GM18519 (cell line): ENCODE results near the gene XG.
"Not testable (repeated sequence)": the region's sequence is repeated elsewhere in the genome, so short reads cannot be mapped to it uniquely, and the experiment has no call there.

Experiments used
- ATAC-seq: cut with Tn5 transposase; IDR thresholded peaks from one replicate; pipeline ENCODE4 v1.9.1; 2021; ENCODE audit warnings: mild to moderate bottlenecking, moderate library complexity; ENCODE audit not compliant: unreplicated experiment, low FRiP score

Gene XG

DNA sequence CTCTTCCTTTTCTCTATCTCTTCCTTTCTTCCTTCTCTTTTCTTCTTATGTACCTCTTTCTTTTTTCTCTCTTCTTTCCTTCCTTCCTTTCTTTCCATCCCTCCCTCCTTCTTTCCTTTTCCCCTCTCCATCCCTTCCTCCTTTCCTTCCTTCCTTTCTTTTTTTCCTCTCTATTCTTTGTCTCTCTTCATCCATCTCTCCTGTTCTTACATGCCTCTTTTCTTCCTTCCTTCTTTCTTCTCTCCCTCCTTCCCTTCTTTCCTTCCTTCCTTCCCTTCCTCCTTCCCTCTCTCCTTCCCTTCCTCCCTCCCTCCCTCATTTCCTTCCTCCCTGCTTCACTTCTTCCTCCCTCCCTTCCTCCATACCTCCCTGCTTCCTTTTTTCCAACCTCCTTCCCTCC lies 19.2 kb upstream of the XG start:
- no peak for ATAC-seq

DNA sequence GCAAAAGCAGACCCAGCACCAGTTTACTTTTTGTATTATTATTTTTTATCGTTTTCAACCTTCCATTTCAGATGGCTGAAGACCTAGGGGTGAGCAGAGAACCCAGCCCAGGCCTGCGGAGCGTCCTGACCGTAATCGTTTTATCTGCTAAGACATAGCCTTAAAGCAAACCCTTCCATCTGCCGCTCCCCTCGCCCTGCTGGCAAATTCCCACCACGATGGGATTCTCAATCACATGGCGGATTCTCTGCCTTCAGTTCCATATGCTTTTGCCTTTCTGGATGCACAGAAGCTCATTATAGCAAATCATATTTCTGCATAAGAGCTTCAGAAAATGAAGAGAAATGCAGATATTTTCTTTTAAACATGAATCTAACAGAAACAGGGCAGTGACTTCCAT lies 18.6 kb upstream of the XG start:
- no peak for ATAC-seq

DNA sequence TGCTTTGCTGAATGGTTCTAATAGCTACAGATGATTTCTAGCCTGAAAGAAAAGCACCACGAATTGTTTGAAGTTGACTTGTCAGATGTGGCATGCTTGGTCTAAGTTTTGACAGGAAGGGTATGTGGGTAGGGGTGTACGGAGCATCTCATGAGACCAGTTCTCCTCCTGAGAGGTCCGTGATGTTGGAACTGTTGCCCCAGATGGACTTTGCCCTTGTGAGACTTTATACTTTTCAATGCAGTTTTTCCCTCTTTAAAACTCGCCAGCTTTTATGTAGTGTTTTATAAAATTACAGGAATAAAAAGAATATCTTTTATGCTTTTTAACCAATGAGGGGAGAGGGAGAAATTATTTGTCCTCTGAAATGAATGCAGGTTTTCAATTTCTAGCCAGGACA lies 16.6 kb upstream of the XG start:
- ATAC-seq = no peak

DNA sequence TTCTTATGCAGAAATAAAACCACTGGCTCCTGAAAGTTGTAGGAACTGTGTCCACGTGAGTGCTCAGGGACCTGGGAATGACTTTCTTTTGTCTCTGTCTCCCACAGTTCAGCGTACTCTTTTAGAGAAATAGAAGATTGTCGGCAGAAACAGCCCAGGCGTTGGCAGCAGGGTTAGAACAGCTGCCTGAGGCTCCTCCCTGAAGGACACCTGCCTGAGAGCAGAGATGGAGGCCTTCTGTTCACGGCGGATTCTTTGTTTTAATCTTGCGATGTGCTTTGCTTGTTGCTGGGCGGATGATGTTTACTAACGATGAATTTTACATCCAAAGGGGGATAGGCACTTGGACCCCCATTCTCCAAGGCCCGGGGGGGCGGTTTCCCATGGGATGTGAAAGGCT lies 11.2 kb upstream of the XG start:
- ATAC-seq = no peak

DNA sequence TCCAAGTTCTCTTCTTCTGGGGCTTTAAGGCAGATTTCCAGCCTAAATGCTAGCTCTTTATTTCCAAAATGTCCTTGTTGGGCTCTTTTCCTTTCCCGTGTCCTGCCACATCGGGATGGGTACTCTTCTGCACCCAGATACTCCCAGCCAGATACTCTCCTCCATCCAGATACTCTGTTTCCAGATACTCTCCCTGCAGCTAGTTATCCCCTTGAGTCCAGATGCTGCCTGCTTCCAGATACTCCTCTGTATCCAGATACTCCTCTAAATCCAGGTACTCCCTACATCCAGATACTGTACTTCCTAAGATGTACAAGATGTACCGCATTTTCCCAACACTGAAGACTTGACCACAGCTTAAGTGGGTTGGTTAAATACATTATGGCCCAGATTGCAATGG lies 10.5 kb upstream of the XG start:
- no peak for ATAC-seq

DNA sequence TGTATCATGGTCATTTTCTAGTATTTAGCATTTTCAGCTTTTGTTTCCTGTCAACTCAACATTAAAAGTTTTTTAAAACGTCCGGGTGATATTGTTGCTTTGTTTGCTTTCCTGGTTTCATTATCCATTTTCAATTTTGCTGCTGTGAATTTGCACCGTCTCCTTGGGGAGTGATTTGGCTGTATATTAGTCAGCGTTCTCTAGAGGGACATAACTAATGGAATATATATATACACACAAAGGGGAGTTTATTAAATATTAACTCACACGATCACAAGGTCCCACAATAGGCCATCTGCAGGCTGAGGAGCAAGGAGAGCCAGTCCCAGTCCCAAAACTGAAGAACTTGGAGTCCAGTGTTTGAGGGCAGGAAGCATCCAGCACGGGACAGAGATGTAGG lies 5.6 kb upstream of the XG start:
- ATAC-seq = not testable (repeated sequence)

DNA sequence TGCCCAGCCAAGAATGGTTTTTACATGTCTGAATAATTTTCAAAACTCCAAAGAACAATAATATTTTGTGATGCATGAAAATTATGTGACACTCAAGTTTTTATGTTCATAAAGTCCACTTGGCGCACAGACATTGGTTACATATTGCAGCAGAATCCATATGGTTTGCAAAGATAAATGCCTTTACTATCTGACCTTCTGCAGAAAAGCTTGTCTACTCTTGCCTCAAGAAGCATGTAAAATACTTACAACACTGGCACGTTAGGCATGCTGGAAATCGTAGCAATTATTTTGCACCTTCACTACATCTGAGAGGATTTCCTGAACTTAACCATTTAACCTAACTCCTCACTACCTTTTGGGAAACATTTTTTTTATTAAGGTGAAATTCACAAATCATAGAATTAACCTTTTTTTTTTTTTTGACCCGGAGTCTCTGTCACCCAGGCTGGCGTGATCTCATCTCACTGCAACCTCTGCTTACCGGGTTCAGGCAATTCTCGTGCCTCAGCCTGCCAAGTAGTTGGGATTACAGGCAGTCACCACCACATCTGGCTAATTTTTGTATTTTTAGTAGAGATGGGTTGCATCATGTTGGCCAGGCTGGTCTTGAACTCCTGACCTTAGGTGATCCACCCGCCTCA lies 3.5 kb upstream of the XG start:
- no peak for ATAC-seq

DNA sequence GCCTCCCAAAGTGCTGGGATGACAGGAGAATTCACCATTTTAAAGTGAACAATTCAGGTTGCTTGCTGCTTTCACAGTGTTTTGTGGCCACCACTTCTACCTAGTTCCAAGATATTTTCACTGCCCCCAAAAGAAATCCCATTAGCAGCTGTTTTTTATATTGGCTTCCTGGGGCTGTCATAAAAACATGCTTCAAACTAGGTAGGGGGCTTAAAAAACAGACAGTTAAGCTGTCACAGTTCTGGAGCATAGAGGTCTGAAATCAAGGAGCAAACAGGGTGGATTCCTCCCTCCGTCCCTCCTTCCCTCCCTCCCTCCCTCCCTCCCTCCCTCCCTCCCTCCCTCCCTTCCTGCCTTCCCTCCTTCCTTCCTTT lies 3.0 kb upstream of the XG start:
- no peak for ATAC-seq

DNA sequence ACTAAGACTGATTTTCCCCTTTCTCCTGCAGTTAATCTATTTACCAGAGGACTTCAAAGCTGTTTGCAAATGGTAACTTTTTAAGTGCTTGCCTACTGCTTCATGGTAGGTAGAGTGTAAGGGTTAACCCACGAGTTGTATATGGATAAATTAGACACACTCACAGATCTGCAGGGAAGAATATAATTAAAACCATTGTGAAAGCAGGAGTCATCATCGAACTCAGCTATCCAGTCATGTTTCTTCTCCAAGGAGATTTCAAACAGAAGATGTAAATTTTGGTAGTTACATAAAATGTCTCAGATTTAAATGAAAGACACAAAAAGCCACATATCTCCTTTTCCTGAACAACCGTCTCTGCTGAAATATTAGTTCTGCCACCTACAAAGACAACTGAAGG lies 549 bp upstream of the XG start:
- no peak for ATAC-seq

DNA sequence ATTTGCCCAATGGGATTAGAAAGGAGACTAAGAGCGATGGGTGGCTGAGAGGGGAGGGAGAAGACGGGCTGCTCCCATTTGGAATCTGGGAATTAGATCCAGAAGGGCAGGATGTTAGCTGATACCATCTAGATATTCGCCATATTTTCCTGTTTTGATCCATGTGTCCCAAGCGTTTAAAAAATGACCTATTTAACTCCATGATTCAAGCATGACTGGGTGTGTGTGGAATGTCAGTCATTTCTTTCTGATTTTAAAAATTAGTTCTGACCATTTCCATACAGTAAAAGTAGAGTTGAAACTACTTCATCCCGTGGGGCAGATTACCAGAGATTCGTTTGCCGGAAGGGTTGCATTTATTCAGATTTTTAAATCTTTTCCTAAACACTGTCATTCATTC lies 601 bp downstream of the XG start:
- ATAC-seq = not testable (repeated sequence)

DNA sequence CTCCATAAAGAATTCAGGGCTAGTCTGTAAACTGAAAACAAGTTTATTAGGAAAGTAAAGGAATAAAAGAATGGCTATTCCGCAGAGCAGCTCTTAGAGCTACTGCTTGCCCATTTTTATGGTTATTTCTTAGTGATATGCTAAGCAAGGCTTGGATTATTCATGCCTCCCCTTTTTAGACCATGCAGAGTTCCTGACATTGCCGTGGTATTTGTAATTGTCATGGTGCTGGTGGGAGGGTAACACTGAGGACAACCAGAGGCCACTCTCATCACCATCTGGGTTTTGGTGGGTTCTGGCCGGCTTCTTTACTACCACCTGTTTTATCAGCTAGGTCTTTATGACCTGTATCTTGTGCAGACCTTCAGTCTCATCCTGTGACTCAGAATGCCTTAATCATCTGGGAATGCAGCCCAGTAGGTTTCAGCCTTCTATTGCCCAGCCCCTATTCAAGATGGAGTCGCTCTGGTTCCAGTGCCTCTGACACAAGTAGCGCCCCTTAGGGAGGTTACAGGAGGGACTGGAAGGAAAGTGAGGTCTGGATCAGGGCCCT lies 3.4 kb downstream of the XG start:
- not testable (repeated sequence) for ATAC-seq

DNA sequence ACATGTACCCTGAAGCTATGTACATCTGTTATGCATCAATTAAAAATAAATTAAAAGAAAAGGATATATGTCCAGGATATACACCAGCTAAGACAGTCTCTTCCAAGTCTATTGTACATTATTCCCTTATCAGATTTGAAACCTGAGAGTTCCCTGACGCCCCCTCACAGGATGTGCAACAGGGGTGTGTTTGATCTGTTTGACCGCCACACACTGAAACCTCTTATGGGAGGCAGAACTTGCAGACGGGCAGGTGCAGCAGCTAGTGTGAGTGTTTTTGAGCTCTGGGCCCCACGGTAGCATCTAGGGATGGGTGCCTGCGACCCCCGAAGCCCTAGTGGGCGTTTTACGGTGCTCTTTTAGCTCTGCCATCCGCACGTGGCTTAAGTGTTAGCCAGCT lies 4.7 kb downstream of the XG start:
- no peak for ATAC-seq

DNA sequence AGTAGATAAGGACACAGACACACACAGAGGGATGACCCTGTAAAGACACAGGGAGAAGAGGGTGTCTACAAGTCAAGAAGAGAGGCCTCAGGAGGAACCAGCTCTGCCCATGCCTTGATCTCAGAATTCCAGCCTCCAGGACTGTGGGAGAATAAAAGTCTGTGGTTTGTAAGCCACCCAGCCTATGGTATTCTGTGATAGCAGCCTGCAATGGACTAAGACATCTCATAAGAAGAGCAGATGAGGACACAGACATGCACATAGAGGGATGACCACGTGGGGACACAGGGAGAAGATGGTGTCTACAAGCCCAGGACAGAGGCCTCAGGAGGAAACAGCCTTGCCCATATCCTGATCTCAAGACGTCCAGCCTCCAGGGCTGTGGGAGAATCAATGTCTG lies 9.4 kb downstream of the XG start:
- ATAC-seq = no peak

DNA sequence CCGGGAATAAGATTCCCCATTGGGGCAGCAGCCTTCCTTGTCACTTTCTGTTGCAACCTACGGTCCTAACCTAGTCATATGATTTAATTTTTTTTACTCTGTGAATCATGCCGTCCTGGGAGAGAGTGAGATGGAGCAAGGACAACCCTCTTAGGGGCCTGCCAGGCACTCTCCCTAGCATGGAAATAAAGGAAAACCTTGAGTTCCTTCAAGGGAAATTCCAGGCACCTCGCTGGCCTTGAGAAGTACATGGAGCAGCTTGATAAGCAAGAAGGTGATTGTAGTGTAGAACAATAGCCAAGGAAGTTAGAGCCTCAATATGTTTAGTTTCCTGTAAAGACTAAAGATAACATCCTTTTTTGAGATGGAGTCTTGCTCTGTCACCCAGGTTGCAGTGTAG lies 10.8 kb downstream of the XG start:
- not testable (repeated sequence) for ATAC-seq

DNA sequence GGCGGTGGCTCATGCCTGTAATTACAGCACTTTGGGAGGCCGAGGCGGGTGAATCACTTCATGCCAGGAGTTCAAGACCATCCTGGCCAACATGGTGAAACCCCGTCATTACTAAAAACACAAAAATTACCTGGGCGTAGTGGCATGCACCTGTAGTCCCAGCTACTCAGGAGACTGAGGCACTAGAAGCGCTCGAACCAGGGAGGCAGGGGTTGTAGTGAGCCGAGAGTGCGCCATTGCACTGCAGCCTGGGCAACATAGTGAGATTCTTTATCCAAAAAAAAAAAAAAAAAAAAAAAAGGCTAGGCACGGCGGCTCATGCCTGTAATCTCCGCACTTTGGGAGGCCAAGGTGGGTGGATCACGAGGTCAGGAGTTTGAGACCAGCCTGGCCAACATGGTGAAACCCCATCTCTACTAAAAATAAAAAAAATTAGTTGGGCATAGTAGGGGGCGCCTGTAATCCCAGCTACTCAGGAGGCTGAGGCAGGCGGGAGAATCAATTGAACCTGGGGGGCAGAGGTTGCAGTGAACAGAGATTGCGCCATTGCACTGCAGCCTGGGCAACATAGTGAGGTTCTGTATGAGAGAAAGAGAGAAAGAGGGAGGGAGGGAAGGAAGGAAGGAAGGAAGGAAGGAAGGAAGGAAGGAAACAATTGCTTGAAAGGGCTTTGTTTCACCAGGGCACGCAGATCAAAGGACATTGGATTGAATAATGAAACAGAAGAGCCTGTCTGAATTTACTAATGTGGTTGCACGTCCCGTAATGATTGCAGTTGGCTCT lies 13.1 kb downstream of the XG start:
- ATAC-seq = not testable (repeated sequence)

DNA sequence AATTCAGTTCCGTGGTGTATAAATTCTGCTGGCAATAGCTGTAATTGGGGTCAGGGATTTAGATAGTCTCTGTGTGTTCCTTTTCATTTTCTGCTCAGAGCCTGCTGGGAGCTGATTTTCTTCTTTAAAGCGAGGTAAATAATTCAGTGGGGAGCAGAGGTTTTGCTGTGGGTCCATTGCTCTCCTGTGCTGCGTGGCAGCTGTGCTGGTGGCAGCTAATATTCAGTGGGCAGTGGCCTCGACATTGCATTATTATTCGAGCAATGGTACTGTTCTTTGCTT lies 13.7 kb downstream of the XG start:
- no peak for ATAC-seq

DNA sequence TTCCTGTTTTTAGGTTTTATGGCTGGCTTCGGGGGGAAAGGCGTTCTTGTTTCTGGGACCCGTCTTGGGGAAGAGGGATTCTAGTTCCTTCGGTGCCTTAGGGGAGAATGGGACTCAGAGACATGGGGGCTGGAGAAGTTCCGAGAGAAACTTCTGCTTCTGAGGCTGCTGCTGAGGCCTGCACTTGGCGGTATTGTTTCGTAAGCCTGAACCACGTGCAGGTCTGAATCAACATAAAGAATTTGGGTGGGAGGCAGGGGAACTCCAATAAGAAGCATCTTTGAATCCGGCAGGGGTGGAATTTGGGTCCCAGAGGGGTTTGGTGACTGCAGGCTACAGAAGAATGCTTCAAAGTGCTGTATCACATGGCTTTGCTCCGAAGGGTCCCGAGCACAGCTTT lies 15.1 kb downstream of the XG start:
- ATAC-seq = no peak

DNA sequence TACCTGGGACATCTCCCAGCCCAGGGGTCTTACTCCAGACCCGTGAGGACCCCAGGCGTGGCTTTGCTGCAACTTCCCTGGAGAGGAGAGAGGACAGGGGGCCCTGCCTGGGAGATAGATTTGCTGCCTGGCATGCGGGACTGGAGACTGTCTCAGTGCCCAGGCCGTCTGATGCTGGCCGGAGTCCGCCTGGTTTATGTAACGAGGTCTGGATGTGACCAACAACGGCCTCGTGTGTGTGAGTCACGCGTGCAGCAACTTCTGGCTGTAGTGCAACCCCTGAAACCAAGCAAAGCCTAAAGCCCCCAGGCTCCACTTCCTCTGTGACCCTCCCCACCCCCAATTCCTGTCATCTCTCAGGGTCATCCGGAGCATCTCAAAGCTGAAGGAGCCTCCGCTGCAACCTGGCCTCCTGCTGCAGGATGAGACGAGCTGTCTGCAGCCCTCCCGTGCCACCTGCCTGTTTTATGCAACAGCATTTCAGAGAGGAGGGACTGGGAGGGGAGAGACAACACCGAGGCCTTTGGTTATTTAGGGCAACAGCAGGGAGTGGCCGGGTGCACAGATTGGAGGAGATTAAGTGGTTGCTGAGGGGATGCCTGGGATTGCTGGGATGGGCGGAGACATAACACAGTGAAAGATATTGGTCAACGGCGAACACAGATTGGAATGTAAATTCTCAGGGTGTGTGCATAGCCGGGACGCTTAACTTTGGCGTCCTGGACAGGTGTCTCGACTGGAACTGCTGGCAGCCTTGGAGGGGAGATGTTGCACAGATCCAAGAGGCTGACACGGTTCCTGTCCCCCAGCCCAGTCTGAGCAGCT lies 16.0 kb downstream of the XG start:
- ATAC-seq = no peak

DNA sequence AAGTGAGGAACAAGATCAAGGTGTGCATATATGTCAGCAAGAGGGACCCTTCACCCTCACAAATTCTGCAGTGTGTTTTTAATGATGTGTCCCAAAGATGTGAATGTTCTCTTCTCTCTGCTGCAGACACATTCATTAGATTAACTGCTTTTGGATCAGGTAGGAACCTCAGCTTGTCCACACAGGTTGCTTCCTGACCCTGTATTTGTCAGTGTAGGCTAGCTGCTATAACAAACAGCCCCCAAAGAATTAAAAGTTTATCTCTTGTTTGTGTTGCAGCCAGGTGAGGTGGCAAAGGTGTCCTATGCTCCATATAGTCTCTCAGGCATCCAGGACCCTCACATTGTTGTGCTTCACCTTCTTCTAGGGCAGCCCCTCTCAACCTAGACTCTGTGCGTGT lies 17.8 kb downstream of the XG start:
- no peak for ATAC-seq

DNA sequence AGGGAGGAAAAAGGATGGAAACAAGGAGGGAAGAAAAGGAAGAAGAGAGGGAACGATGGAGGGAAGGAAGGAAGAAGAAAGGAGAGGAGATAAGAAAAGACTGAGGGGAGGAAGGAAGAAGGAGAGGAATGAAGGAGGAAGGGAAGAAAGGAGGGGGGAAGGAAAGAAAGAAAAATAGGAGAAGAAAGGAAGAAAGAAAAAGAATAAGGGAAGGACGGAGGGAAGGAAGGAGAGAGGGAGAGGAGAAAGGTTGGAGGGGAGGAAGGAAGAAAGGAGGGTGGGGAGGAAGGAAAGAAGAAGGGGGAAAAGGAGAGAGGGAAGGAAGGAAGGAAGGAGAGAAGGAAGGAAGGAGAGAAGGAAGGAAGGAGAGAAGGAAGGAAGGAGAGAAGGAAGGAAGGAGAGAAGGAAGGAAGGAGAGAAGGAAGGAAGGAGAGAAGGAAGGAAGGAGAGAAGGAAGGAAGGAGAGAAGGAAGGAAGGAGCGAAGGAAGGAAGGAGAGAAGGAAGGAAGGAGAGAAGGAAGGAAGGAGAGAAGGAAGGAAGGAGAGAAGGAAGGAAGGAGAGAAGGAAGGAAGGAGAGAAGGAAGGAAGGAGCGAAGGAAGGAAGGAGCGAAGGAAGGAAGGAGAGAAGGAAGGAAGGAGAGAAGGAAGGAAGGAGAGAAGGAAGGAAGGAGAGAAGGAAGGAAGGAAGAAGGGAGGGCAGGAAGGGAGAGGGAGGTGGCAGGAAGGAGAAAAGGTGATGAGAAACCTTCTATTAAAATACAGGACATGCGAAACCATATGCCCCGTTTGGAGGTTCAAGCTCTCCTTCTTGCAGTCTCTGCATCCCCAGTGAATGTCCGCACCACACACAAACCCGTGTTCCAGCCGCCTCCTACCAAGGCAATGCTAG lies 21.6 kb downstream of the XG start:
- ATAC-seq = not testable (repeated sequence)

DNA sequence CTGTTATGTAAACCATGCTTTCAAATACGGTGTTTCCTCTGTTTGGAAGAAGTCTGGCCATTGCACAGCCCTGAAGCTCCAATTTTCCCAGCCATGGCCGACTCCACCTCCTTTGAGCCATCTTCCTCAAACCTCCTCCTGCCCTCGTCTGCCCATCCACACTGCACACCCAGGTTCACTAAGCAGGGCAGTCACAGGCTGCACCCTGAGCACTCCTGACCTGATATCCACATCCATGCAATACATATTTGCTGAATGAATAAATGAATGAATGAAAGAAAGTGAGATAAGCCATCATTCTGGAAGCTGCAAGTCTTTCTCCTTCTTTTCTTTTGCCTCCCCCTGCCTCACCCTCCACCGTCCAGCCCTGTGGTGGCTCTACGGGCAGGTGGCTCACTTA lies 22.2 kb downstream of the XG start:
- ATAC-seq = no peak
